NT2/D1 (cell line): Measurements from ENCODE around the gene ECHDC3.

Experiments
- SUZ12 ChIP-seq: IDR thresholded peaks from 2 replicates; pipeline ENCODE4 v1.6.1; 2011; ENCODE audit not compliant: insufficient read length, insufficient read depth; ENCODE audit errors: extremely low read depth
- YY1 ChIP-seq: IDR thresholded peaks from 2 replicates; pipeline ENCODE4 v1.6.1; 2011; ENCODE audit not compliant: insufficient read length, insufficient read depth
- ZNF274 ChIP-seq: IDR thresholded peaks from 2 replicates; pipeline ENCODE4 v1.6.1; 2011; ENCODE audit warnings: mild to moderate bottlenecking, low read depth, low read length

- no peak for TF ChIP-seq SUZ12
- TF ChIP-seq YY1: no peak
- TF ChIP-seq ZNF274: no peak
Measured at GRCh38 chr10:11782793-11783557, 40.8 kb downstream of the ECHDC3 start.
